GM21423 (cell line): ENCODE results near the gene SLC28A1.

Experiments used
- ATAC-seq: cut with Tn5 transposase; IDR thresholded peaks from one replicate; pipeline ENCODE4 v1.9.1; 2021; ENCODE audit warnings: mild to moderate bottlenecking, moderate library complexity; ENCODE audit not compliant: unreplicated experiment

SLC28A1 gene

DNA sequence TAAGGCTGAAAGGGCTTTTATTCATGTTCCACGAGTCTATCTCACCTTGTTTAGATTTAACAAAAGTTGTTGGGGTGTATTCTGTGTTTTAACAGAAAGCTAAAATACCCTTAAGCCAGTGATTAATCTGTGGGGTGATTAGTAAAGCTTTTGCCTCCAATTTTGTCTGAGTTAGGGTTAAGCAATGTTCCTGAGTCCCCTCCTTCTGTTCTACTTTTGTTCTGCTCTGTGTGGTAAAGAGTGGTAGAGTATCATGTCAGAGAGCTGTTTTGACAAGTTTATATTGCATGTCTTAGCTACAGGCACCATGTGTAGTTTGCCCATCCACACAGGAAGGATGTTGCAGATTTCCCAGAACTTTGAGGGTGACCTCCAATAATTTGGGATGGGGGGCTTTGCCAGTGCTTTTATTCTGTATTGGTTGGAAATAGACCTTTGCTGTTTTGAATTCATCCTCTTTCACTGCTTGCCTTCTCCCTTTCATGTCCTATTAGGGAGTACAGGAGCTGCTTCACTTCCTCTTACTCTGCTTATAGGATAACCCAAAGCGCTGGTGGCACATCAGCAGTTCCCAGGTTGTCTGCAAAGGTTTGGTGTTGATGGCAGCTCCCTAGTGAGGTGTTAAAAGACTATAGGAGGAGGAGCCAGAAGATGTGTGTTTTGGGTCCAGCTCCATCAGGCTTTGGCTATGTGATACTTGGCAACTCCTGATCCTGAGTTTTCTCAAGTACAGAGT is 104.6 kb downstream of the SLC28A1 start:
- no peak for ATAC-seq

DNA sequence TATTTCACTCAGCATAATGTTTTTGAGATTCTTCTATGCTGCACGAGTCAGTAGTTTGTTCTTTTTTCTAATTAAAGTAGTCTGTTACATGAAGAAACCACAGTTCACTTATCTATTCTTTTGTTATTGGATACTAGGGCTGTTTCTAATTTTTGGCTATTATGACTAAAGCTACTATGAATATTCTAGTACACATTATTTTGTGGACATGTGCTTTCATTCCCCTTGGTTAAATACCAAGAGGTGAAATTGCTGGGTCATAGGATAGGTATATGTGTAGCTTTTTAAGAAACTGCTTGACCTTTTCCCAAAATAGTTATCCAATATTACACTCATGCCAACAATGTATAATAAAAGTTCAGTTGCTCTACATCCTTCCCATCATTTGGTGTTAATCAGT is 106.0 kb downstream of the SLC28A1 start:
- ATAC-seq, result no peak

DNA sequence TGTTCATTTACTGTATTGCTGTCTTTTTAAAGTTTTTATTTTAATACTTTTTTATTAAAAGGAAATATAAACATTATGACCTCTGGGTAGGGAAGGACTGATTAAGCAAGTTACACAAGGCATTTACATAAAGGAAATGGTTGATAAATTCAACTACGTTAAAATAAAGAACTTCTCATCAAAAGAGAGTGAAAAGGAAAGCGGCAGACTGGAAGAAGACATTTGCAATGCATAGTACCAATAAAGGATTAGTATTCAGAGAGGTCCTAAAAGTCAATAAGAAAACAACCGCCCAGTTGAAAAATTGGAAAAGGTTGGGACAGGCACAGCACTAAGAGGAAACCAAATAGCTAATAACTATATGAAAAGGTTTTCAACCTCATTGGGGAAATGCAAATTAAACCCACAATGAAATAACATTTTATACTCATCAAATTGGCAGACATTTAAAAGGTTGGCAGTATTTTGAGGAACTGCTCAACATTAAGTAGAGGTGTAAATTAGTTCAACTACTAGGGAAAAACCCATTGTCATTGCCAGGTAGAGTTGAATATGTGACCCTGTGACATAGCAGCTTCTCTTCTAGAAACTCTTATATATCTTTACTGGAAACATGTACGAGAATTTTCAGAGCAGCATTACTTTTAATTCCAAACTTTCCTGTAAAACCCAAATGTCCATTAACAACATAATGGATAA is 106.7 kb downstream of the SLC28A1 start:
- no peak for ATAC-seq

DNA sequence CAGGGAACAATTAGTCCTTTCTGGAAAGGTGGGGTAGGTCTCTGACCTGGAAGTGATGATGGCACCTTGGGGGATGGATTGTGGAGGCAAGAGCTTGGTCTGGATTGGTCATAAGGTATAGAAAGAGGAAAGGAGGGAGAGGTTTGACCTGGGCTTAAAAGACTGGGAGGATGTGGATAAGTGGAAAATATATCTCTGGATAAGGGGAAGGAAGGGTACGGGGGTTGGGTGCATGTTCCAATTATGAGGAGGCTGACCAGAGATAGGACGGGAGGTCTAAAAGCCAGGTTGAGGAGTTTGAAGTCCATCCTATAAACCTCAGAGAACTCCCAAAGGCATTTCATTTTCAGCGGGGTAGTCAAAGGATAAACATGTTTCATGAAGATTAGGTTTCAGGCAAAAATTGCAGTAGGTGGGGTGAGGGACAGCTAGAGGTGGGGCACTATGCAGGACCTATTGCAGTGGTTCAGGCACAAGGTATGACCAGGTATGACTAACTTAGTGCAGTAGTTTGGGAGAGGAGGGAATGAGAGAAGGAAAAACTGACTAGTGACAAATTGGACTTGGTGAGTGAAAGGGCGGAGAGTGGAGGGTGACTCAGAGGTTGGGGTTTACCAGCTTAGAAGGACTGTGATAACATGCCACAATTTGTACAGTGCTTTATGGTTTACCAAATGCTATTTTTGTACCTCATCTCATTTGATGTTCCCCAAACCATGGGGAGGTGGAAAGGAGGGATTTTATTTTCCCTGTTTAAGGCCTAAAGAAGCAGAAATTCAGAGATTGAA is 107.9 kb downstream of the SLC28A1 start:
- no peak for ATAC-seq
